ENCODE data around the gene CHMP1B. TPM values are rescaled to one million over a fixed set of nuclear protein-coding genes. Genes with fewer than 3 reads are reported as not detected.

The CHMP1B gene
- total and polyA plus RNA-seq, 2 experiments from 2014 or later, result 47.1 to 47.8 TPM

DNA sequence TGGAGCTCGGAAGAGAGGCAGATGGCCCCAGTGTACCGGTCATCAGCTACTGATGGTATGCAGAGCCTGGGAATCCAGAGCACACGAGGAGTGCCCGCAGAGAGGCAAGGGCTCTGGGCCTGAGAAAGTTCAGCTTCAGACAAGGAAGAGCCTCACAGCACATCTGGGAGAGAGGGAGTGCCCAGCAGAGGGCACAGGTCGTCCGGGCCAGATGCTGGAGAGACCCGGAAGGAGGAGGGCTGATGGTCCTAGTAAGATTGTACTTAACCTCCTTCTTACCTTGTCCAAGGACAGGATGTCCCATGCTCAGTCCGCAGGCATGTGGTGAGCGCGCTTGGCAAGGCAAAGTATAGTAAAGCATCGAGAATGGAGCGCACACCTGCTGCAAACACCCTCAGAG is 24.4 kb upstream of the CHMP1B start:
- H3K9ac ChIP-seq, result no peak overlapping the region
- H3K9me3 ChIP-seq (ENCODE audit: low read depth), result no peaks in the 10 kb centered on the region
- no peak overlapping the region for H2AFZ ChIP-seq
- DNase-seq, result no peak
- H3K79me2 ChIP-seq (ENCODE audit: insufficient read depth), result no peaks in the 10 kb centered on the region
- no peak overlapping the region for H3K27ac ChIP-seq
- TF ChIP-seq EZH2phosphoT487 (IDR thresholded peaks at IDR 0.05; ENCODE audit: insufficient read depth, low read depth) (no peak), EZH2 (IDR thresholded peaks at IDR 0.05; ENCODE audit: insufficient read depth, poor library complexity, severe bottlenecking) (no peak)
- H3K4me1 ChIP-seq (ENCODE audit: insufficient read depth), result no peaks in the 10 kb centered on the region
- no peaks in the 10 kb centered on the region for H3F3A ChIP-seq (ENCODE audit: insufficient read depth)
- no peaks in the 10 kb centered on the region for H4K20me1 ChIP-seq (ENCODE audit: insufficient read depth)
- no peaks in the 10 kb centered on the region for H3K27me3 ChIP-seq (replicated peaks; ENCODE audit: insufficient read depth)
- no peak overlapping the region for H3K4me2 ChIP-seq (ENCODE audit: unreplicated experiment)
- in situ Hi-C loops (cut with MboI), result no loop called here
- no peaks in the 10 kb centered on the region for H3K36me3 ChIP-seq (ENCODE audit: low read depth)
- no peaks in the 10 kb centered on the region for H3K9me2 ChIP-seq (ENCODE audit: insufficient read depth)
- H3K4me3 ChIP-seq, result no peak overlapping the region
- WGBS, 2 experiments (ENCODE audit: low coverage in 1 of 2, low lambda C conversion rate in 2 of 2, missing lambda C conversion rate in 2 of 2), result 73 to 77% methylated on average over 12 of the region's 12 CpGs

- Histone ChIP-seq H3K36me3 (ENCODE audit: low read depth) (no peaks in the 10 kb centered on the region), H3K9ac (no peak overlapping the region), H3K27ac (no peak overlapping the region), H3K4me2 (ENCODE audit: unreplicated experiment) (no peak overlapping the region), H3K4me1 (ENCODE audit: insufficient read depth) (no peaks in the 10 kb centered on the region), H3K9me3 (ENCODE audit: low read depth) (no peaks in the 10 kb centered on the region), H4K20me1 (ENCODE audit: insufficient read depth) (no peaks in the 10 kb centered on the region), H3K4me3 (no peak overlapping the region), H3F3A (ENCODE audit: insufficient read depth) (no peaks in the 10 kb centered on the region), H3K9me2 (ENCODE audit: insufficient read depth) (no peaks in the 10 kb centered on the region), H3K27me3 (replicated peaks; ENCODE audit: insufficient read depth) (no peaks in the 10 kb centered on the region), H3K79me2 (ENCODE audit: insufficient read depth) (no peaks in the 10 kb centered on the region), H2AFZ (no peak overlapping the region)
- 57 to 62% methylated on average over 6 of the region's 6 CpGs for WGBS, 2 experiments (ENCODE audit: low coverage in 1 of 2, low lambda C conversion rate in 2 of 2, missing lambda C conversion rate in 2 of 2)
- no peak for DNase-seq
- in situ Hi-C loops (cut with MboI), result no loop called here
- TF ChIP-seq EZH2 (IDR thresholded peaks at IDR 0.05; ENCODE audit: insufficient read depth, poor library complexity, severe bottlenecking) (no peak), EZH2phosphoT487 (IDR thresholded peaks at IDR 0.05; ENCODE audit: insufficient read depth, low read depth) (no peak)
Measured at GRCh38 chr18:11828786-11829432, 22.3 kb upstream of the CHMP1B start.

GRCh38 chr18:11830585-11830984 is 20.6 kb upstream of the CHMP1B start:
- no peak overlapping the region for H3K4me3 ChIP-seq
- H3K36me3 ChIP-seq (ENCODE audit: low read depth), result no peaks in the 10 kb centered on the region
- H3K27ac ChIP-seq, result no peak overlapping the region
- no peak overlapping the region for H3K4me2 ChIP-seq (ENCODE audit: unreplicated experiment)
- H3K79me2 ChIP-seq (ENCODE audit: insufficient read depth), result no peaks in the 10 kb centered on the region
- in situ Hi-C loops (cut with MboI), result no loop called here
- no peak for DNase-seq
- no peaks in the 10 kb centered on the region for H3K4me1 ChIP-seq (ENCODE audit: insufficient read depth)
- H3F3A ChIP-seq (ENCODE audit: insufficient read depth), result no peaks in the 10 kb centered on the region
- TF ChIP-seq EZH2 (IDR thresholded peaks at IDR 0.05; ENCODE audit: insufficient read depth, poor library complexity, severe bottlenecking), result no peak
- no peak for TF ChIP-seq EZH2phosphoT487 (IDR thresholded peaks at IDR 0.05; ENCODE audit: insufficient read depth, low read depth)
- H3K9me2 ChIP-seq (ENCODE audit: insufficient read depth), result no peaks in the 10 kb centered on the region
- WGBS, 2 experiments (ENCODE audit: low coverage in 1 of 2, low lambda C conversion rate in 2 of 2, missing lambda C conversion rate in 2 of 2), result 67 to 75% methylated on average over 4 of the region's 4 CpGs
- no peaks in the 10 kb centered on the region for H4K20me1 ChIP-seq (ENCODE audit: insufficient read depth)
- no peak overlapping the region for H2AFZ ChIP-seq
- H3K9me3 ChIP-seq (ENCODE audit: low read depth), result no peaks in the 10 kb centered on the region
- H3K27me3 ChIP-seq (replicated peaks; ENCODE audit: insufficient read depth), result no peaks in the 10 kb centered on the region
- H3K9ac ChIP-seq, result no peak overlapping the region

DNA sequence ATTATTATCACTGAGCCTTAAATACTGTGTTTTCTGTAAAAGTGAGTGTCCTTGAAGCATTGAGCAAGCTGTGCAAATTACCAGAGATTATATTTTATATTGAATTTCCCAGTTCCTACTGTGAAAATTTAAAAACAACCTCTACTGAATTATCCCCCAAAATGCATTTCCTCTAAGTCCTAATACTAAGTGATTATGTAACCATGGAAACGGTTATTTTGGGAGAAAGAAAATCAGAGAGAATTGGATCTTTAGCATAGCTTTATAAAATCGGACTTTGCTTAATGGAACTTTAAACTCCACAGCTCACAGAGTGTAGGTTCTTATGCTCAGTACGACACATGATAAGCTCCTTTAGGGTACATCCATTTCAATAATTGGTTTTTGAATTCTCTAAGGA is 19.3 kb upstream of the CHMP1B start:
- H3F3A ChIP-seq (ENCODE audit: insufficient read depth), result no peaks in the 10 kb centered on the region
- H3K27ac ChIP-seq, result no peak overlapping the region
- H3K4me1 ChIP-seq (ENCODE audit: insufficient read depth), result no peaks in the 10 kb centered on the region
- TF ChIP-seq EZH2 (IDR thresholded peaks at IDR 0.05; ENCODE audit: insufficient read depth, poor library complexity, severe bottlenecking) (no peak), EZH2phosphoT487 (IDR thresholded peaks at IDR 0.05; ENCODE audit: insufficient read depth, low read depth) (no peak)
- no peak for DNase-seq
- H4K20me1 ChIP-seq (ENCODE audit: insufficient read depth), result no peaks in the 10 kb centered on the region
- H3K27me3 ChIP-seq (replicated peaks; ENCODE audit: insufficient read depth), result no peaks in the 10 kb centered on the region
- H3K9me2 ChIP-seq (ENCODE audit: insufficient read depth), result no peaks in the 10 kb centered on the region
- in situ Hi-C loops (cut with MboI), result no loop called here
- no peak overlapping the region for H3K4me2 ChIP-seq (ENCODE audit: unreplicated experiment)
- no peak overlapping the region for H2AFZ ChIP-seq
- H3K79me2 ChIP-seq (ENCODE audit: insufficient read depth), result no peaks in the 10 kb centered on the region
- WGBS, 2 experiments (ENCODE audit: low coverage in 1 of 2, low lambda C conversion rate in 2 of 2, missing lambda C conversion rate in 2 of 2), result 74% methylated on average over 3 of the region's 3 CpGs
- H3K4me3 ChIP-seq, result no peak overlapping the region
- no peaks in the 10 kb centered on the region for H3K9me3 ChIP-seq (ENCODE audit: low read depth)
- H3K9ac ChIP-seq, result no peak overlapping the region
- H3K36me3 ChIP-seq (ENCODE audit: low read depth), result no peaks in the 10 kb centered on the region

Data from GM23248 (cell line).